ENCODE data around the gene SAFB. TPM values are rescaled to one million over a fixed set of nuclear protein-coding genes. Genes with fewer than 3 reads are reported as not detected.

SAFB gene
- polyA plus RNA-seq, 1 of the 3 experiments (the other 2 are of a cell fraction) = 90.0 TPM

DNA sequence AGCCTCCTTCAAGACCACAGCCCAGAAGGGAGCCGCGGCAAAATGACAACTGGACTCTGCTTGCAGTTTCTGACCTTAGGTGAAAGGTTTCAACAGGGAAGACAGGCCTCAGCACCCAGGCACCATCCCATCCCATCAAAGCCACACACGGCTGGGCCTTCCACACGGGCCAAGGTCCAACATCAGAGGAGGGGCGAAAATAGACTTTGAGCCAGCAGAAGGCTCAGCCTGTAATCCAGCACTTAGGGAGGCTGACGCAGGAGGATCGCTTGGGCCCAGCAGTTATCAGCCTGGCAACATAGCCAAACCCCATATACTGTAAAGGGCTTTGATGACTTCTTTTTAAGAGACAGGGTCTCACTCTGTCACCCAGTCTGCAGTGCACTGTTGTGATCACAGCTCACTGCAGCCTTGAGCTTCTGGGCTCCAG lies 28.3 kb upstream of the SAFB start:
- Histone ChIP-seq H3K27me3 (ENCODE audit: insufficient read depth) (no peaks in the 10 kb centered on the region), H4K20me1 (ENCODE audit: insufficient read depth) (no peaks in the 10 kb centered on the region)

More for the DNA sequence above, 28.3 kb upstream of the SAFB start:
- Histone ChIP-seq H3K36me3 (replicated peaks in 1 of 2; ENCODE audit: control insufficient read depth in 1 of 2, insufficient read depth in 2 of 2, low read length in 1 of 2) (peaks cover 34 to 85% of the 10 kb centered on the region in 2 experiments), H3K4me3 (ENCODE audit: low read depth in 2 of 2, low read length in 1 of 2) (no peak overlapping the region), H3F3A (replicated peaks; ENCODE audit: insufficient read depth) (no peaks in the 10 kb centered on the region), H3K27ac (ENCODE audit: low read depth in 2 of 2, low read length in 1 of 2) (no peak overlapping the region), H3K4me1 (ENCODE audit: control insufficient read depth in 1 of 2, insufficient read depth in 2 of 2, low read depth in 1 of 2, low read length in 1 of 2) (peaks cover 0 to 9% of the 10 kb centered on the region in 2 experiments; a peak in 1 of 4 replicates), H3K4me2 (no peak overlapping the region), H3K9me3 (no peaks in the 10 kb centered on the region), H3K9ac (no peak overlapping the region), H3K9me2 (no peaks in the 10 kb centered on the region), H2AFZ (ENCODE audit: low read depth) (no peak overlapping the region), H3K79me2 (ENCODE audit: insufficient read depth) (no peaks in the 10 kb centered on the region)
- CTCF ChIA-PET = interaction anchor here (0.6 to 2.4 kb wide), 4 partner anchors 10 to 16 kb away, joined by 3 to 7 read pairs (median 5); no protein-coding TSS in a partner anchor
- WGBS (ENCODE audit: low lambda C conversion rate) = 100% methylated on average over 6 of the region's 7 CpGs
- DNase-seq = no peak
- POLR2A ChIA-PET = no interaction called here
- TF ChIP-seq GATA2 (CRISPR knock-in tag; IDR thresholded peaks at IDR 0.05) (no peak), TCF12 (IDR thresholded peaks at IDR 0.05) (no peak), RXRA (IDR thresholded peaks at IDR 0.05; ENCODE audit: borderline replicate concordance, low read depth) (no peak), JUND (IDR thresholded peaks at IDR 0.05) (no peak), ELF1 (IDR thresholded peaks at IDR 0.05) (no peak)
- TF ChIP-seq, protein P1, sequence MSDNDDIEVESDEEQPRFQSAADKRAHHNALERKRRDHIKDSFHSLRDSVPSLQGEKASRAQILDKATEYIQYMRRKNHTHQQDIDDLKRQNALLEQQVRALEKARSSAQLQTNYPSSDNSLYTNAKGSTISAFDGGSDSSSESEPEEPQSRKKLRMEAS (IDR thresholded peaks at IDR 0.05; ENCODE audit: low read depth) = no peak
- TF ChIP-seq, protein P2, sequence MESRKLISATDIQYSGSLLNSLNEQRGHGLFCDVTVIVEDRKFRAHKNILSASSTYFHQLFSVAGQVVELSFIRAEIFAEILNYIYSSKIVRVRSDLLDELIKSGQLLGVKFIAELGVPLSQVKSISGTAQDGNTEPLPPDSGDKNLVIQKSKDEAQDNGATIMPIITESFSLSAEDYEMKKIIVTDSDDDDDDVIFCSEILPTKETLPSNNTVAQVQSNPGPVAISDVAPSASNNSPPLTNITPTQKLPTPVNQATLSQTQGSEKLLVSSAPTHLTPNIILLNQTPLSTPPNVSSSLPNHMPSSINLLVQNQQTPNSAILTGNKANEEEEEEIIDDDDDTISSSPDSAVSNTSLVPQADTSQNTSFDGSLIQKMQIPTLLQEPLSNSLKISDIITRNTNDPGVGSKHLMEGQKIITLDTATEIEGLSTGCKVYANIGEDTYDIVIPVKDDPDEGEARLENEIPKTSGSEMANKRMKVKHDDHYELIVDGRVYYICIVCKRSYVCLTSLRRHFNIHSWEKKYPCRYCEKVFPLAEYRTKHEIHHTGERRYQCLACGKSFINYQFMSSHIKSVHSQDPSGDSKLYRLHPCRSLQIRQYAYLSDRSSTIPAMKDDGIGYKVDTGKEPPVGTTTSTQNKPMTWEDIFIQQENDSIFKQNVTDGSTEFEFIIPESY (IDR thresholded peaks at IDR 0.05; ENCODE audit: borderline replicate concordance, low read depth) = no peak
- TF ChIP-seq, protein P3, sequence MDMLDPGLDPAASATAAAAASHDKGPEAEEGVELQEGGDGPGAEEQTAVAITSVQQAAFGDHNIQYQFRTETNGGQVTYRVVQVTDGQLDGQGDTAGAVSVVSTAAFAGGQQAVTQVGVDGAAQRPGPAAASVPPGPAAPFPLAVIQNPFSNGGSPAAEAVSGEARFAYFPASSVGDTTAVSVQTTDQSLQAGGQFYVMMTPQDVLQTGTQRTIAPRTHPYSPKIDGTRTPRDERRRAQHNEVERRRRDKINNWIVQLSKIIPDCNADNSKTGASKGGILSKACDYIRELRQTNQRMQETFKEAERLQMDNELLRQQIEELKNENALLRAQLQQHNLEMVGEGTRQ (IDR thresholded peaks at IDR 0.05; ENCODE audit: borderline replicate concordance, low read depth, low read length) = no peak
- TF ChIP-seq, protein P4, sequence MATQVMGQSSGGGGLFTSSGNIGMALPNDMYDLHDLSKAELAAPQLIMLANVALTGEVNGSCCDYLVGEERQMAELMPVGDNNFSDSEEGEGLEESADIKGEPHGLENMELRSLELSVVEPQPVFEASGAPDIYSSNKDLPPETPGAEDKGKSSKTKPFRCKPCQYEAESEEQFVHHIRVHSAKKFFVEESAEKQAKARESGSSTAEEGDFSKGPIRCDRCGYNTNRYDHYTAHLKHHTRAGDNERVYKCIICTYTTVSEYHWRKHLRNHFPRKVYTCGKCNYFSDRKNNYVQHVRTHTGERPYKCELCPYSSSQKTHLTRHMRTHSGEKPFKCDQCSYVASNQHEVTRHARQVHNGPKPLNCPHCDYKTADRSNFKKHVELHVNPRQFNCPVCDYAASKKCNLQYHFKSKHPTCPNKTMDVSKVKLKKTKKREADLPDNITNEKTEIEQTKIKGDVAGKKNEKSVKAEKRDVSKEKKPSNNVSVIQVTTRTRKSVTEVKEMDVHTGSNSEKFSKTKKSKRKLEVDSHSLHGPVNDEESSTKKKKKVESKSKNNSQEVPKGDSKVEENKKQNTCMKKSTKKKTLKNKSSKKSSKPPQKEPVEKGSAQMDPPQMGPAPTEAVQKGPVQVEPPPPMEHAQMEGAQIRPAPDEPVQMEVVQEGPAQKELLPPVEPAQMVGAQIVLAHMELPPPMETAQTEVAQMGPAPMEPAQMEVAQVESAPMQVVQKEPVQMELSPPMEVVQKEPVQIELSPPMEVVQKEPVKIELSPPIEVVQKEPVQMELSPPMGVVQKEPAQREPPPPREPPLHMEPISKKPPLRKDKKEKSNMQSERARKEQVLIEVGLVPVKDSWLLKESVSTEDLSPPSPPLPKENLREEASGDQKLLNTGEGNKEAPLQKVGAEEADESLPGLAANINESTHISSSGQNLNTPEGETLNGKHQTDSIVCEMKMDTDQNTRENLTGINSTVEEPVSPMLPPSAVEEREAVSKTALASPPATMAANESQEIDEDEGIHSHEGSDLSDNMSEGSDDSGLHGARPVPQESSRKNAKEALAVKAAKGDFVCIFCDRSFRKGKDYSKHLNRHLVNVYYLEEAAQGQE (IDR thresholded peaks at IDR 0.05; ENCODE audit: low read depth, low read length) = no peak
- TF ChIP-seq, protein P5, sequence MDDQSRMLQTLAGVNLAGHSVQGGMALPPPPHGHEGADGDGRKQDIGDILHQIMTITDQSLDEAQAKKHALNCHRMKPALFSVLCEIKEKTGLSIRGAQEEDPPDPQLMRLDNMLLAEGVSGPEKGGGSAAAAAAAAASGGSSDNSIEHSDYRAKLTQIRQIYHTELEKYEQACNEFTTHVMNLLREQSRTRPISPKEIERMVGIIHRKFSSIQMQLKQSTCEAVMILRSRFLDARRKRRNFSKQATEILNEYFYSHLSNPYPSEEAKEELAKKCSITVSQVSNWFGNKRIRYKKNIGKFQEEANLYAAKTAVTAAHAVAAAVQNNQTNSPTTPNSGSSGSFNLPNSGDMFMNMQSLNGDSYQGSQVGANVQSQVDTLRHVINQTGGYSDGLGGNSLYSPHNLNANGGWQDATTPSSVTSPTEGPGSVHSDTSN (IDR thresholded peaks at IDR 0.05) = no peak
